Stimulated activated CD8-positive, alpha-beta memory T cell treated with anti-CD3 and anti-CD28 coated beads, Interleukin-7, amount 100 ng/mL, for 24 hours (primary cell): ENCODE results near the gene FXN.
"Not testable (repeated sequence)": the region's sequence is repeated elsewhere in the genome, so short reads cannot be mapped to it uniquely, and the experiment has no call there.

Experiments
- DNase-seq: peaks from one replicate; pipeline ENCODE4 v3.0.0-alpha.2; 2020; ENCODE audit warnings: low read depth

Gene FXN

GRCh38 chr9:69070201-69070600 lies 34.6 kb downstream of the FXN start:
- no peak for DNase-seq

DNA sequence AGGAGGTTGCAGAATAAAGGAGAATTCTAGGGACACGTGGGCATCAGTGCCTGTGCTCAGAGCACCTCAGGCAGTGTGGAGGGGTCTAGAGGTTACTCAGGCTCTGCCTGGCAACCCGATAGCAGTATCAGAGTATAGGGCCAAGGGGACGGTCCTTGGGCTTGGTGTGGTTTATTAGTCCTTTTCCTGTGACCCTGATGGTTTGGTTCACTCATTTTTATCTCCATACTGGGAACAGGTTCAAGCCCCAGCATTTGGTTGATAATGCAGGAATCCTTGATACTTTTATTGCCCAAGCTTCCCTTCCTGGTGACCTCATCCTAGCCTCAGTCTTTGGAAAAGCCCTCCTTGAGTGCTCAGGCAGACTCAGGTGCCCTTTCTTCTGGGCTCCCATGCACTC lies 35.5 kb downstream of the FXN start:
- no peak for DNase-seq

DNA sequence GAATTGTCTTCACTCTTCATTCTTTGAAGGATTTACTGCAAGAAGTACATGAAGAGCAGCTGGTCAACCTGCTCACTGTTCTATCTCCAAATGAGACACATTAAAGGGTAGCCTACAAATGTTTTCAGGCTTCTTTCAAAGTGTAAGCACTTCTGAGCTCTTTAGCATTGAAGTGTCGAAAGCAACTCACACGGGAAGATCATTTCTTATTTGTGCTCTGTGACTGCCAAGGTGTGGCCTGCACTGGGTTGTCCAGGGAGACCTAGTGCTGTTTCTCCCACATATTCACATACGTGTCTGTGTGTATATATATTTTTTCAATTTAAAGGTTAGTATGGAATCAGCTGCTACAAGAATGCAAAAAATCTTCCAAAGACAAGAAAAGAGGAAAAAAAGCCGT lies 37.6 kb downstream of the FXN start:
- no peak for DNase-seq

- no peak for DNase-seq
Observed at GRCh38 chr9:69074801-69075200, 39.2 kb downstream of the FXN start.

DNA sequence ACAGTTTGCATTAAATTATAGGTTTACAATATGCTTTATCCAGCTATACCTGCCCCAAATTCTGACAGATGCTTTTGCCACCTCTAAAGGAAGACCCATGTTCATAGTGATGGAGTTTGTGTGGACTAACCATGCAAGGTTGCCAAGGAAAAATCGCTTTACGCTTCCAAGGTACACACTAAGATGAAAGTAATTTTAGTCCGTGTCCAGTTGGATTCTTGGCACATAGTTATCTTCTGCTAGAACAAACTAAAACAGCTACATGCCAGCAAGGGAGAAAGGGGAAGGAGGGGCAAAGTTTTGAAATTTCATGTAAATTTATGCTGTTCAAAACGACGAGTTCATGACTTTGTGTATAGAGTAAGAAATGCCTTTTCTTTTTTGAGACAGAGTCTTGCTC lies 41.0 kb downstream of the FXN start:
- no peak for DNase-seq

DNA sequence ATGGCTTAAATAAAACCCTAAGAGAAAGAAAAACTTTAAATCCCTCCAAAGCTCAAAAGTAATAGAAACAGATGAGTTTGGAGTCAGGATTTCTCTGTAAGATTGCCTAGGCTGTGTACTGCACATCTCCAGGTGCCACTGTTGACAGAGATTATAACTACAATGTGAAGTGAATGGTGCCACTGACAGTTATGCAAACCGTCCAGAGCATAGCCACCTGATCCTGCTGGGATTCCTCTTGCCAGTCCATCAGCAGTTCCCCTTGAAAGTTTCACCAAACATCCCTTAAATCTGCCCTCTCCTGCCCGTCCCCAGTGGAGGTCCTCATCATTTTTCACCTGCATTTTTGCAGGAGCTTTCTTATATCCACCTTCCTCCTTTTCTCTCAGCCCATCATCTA lies 42.5 kb downstream of the FXN start:
- DNase-seq = no peak

GRCh38 chr9:69078581-69078980 lies 43.0 kb downstream of the FXN start:
- no peak for DNase-seq

GRCh38 chr9:69079186-69079585 lies 43.6 kb downstream of the FXN start:
- DNase-seq = no peak

DNA sequence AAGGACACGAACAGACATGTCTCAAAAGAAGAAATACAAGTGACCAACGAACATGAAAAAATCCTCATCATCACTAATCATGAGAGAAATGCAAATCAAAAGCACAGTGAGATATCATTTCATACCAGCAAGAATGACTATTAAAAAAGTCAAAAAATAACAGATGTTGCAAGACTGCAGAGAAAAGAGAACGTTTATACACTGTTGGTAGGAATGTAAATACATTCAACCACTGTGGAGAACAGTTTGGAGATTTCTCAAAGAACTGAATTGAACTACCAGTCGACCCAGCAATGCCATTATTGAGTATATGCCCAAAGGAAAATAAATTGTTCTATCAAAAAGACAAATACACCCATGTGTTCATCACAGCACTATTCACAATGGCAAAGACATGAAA lies 45.7 kb downstream of the FXN start:
- DNase-seq = no peak

GRCh38 chr9:69083321-69083720 lies 47.8 kb downstream of the FXN start:
- DNase-seq = no peak

DNA sequence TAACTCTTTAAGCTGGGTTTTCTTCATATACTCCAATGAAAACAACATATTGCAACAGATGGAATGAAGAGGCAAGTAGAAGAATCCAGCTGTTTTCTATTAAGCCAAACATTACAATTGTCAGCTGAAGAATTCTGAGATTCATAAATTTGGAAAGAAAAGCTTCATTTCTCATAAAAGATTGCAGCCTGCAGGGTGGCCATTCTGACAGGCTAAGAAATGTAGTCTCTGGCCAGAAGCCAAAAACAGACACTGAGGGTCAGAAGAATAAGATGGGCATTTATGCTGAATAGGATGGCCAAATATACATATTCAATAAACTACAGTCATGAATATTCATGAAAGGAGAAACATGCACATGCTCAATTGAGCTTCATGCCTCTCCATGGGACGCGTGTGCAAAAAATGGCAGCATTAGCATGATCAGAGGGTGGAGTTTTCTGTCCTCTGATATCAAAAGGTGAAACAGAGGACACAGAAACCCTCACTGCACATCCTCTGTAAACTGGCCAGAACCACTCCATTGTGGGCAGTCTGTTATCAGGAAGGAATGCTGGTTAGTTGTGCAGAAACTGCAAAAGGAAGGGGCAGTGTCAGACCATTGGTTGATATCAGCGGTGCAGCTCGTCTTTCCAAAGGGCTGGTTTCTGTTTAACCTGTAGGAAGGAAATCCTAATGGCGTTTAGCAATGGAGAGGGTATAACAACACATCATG lies 50.2 kb downstream of the FXN start:
- no peak for DNase-seq

DNA sequence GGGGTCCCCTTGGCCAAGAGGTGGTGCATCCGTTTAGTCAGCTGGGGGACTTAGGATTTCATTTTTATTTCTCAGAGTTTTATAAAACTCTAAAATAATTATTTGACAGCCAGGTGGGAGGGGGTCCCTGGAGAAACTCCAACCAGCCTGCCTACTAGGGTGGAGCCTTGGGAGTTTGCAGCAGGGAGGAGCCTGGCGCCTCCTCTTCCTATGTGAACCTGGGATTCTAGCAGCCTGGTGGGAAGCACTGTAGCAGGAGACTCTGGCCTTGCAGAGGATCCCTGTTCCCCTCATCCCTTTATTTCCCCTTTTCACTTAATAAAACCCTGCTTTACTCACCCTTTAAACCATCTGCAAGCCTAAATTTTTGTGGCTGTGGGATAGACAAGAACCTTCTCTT lies 50.8 kb downstream of the FXN start:
- DNase-seq = no peak

DNA sequence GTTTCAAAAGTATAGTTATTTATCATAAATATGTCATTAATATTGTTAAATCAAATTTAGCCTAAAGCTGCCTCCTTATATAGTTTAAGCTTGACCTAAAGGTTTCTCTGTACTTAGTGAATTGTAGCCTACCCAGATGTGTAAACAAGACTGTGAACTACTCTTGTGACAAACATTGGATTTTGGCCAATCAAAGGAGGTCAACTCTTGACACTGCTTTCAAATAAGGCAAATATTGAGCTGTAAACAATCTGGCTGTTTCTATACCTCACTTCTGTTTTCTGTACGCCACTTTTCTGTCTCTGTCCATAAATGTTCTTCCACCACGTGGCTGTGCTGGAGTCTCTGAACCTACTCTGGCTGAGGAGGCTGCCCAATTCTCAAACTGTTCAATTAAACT lies 51.2 kb downstream of the FXN start:
- no peak for DNase-seq

GRCh38 chr9:69089082-69089481 lies 53.5 kb downstream of the FXN start:
- no peak for DNase-seq

DNA sequence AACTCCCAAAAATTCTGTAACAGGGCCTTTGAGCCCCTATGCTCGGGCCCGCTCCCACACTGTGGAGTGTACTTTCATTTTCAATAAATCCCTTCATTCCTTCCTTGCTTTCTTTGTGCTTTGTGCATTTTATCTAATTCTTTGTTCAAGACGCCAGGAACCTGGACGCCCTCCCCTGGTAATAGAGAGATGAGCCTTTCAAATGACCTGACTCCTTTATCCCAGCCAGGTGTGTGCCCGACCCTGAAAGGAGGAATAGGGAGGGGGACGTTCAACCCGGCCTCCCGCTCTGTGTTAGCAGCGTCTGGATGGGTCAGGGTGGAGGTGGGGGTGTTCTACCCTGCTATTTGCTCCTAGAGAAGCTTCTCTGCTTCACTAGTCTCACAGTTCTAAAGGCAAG lies 53.9 kb downstream of the FXN start:
- no peak for DNase-seq

DNA sequence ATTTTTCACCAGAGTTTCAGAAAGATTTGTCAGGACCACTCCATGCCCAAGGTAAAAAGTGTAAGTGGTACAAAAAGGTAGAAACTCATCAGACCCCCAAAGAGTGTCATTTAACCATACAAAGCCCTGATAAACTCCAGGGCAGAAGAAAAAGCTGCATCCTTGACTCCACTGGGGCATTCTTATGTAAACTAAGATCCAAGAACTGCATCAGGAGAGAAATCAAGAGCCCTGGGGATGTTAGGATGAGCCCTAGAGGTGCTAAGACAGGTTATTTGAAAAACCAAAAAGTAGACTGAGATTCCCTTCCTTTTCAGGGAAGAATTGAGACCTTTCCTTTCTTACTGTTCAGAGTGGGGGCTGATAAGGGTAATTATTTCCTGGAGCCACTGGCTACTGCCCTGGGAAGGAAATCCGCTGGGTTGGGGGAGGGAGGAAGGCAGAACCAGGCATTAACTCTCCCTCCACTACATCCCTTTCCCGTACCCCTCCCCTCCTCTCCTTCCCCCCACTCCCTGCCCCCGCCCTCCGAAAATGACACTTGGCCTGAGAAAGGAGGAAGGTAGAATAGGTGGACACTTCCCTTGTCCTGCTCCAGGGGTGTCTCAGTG lies 54.7 kb downstream of the FXN start:
- DNase-seq = no peak

- no peak for DNase-seq
Observed at GRCh38 chr9:69090946-69091345, 55.4 kb downstream of the FXN start.

DNA sequence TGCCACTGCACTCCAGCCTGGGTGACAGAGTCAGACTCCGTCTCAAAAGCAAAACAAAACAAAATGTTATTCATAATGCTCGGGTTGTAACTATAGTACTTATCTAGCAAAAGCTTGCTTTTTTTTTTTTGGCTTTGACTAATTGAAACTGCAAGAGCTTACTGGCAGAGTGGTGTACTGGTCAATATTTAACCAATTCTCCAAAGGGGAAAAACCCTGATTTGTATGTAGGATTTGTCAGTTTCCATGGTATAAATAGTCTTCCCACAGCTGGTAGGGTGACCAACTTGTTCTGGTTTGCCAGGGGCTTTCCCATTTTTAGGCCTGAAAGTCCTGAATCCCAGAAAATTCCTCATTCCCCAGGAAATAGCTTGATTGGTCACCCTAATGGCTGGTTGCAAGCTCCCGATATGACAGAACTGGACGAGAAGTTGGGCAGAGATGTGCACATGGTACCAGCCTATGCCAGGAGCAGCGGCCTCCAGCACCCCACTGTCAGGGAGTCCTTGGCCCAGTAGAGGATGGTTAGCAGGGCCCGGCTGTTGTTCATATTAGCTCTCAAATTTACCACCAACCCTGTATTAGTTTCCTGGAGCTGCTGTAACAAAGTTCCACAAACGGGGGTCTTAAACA lies 58.0 kb downstream of the FXN start:
- DNase-seq = no peak

DNA sequence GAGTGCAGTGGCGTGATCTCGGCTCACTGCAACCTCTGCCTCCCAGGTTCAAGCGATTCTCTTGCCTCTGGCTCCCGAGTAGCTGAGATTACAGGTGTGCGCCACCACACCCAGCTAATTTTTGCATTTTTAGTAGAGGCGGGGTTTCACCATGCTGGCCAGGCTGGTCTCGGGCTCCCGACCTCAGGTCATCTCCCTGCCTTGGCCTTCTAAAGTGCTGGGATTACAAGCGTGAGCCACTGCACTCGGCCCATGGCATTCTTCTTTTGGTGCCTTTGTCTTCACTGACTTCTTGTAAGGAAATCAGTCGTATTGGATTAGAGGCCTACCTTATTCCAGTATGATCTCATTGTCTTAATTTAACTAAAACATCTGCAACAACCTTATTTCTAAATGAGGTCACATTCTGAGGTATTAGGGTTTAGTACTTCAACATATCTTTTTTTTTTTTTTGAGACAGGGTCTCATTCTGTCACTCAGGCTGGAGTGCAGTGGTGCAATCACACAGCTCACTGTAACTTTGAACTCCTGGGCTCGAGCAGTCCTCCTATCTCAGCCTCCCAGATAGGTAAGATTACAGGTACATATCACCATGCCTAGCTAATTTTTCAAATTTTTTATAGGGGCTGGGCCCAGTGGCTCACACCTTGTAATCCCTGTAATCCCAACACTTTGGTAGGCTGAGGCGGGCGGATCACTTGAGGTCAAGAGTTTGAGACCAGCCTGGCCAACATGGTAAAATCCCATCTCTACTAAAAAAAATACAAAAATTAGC lies 59.0 kb downstream of the FXN start:
- not testable (repeated sequence) for DNase-seq

GRCh38 chr9:69097064-69097463 lies 61.5 kb downstream of the FXN start:
- no peak for DNase-seq

GRCh38 chr9:69097923-69098593 lies 62.5 kb downstream of the FXN start:
- DNase-seq = no peak

- DNase-seq = not testable (repeated sequence)
Observed at GRCh38 chr9:69103348-69103996, 67.9 kb downstream of the FXN start.
